A673 (cell line): ENCODE results near the gene SEPTIN1. TPM values are rescaled to one million over a fixed set of nuclear protein-coding genes. Genes with fewer than 3 reads are reported as not detected.
A peak's percentile ranks its signal among the peaks of the same experiment; 100 is the strongest.
"Not testable (repeated sequence)": the region's sequence is repeated elsewhere in the genome, so short reads cannot be mapped to it uniquely, and the experiment has no call there.

ENCODE experiments used
- BruUV-seq: library from RNA; stranded (reverse); fragments of 400-500 nt; replicated peaks from 2 replicates; lab custom pipeline; 2021; lab: Mats Ljungman, UMichigan
- CTCF ChIA-PET: fragments of 300-600 bp; sonication (Branson Sonifier 250); formaldehyde crosslinking; loops from one replicate; lab custom pipeline; 2022; ENCODE audit warnings: antibody characterized with exemption; lab: Charles Lee
- POLR2A ChIA-PET: fragments of 300-600 bp; sonication (Branson Sonifier 250); formaldehyde crosslinking; loops from one replicate; lab custom pipeline; 2022; ENCODE audit warnings: antibody characterized with exemption; ENCODE audit not compliant: low non-redundant PET; lab: Charles Lee
- DNase-seq: peaks from one replicate; pipeline ENCODE4 v3.0.0-alpha.2; 2015; ENCODE audit warnings: low spot score
- H3K27ac ChIP-seq: fragments of 200-600 bp; sonication (generic); 2 replicates; pipeline ENCODE4 v1.5.1; 2016; ENCODE audit warnings: mixed run types, low read depth, mild to moderate bottlenecking, mixed read lengths, antibody characterized with exemption, low read length; ENCODE audit not compliant: poor library complexity, severe bottlenecking
- H3K27me3 ChIP-seq: fragments of 200-600 bp; sonication (generic); replicated peaks from 2 replicates; pipeline ENCODE4 v1.6.1; 2017; ENCODE audit warnings: mixed run types, low read depth, mild to moderate bottlenecking, mixed read lengths, antibody characterized with exemption, low read length; ENCODE audit not compliant: insufficient read depth, poor library complexity
- H3K36me3 ChIP-seq: fragments of 200-600 bp; sonication (generic); 2 replicates; pipeline ENCODE4 v1.6.1; 2016; ENCODE audit warnings: mixed run types, mild to moderate bottlenecking, mixed read lengths, antibody characterized with exemption, low read length; ENCODE audit not compliant: insufficient read depth, poor library complexity, severe bottlenecking
- H3K4me1 ChIP-seq: fragments of 200-600 bp; sonication (generic); 2 replicates; pipeline ENCODE4 v1.6.1; 2017; ENCODE audit warnings: mixed run types, mild to moderate bottlenecking, mixed read lengths, antibody characterized with exemption, low read length; ENCODE audit not compliant: insufficient read depth, poor library complexity, severe bottlenecking
- H3K4me3 ChIP-seq: fragments of 200-600 bp; sonication (generic); 2 replicates; pipeline ENCODE4 v1.5.1; 2016; ENCODE audit warnings: low read depth, mixed run types, mild to moderate bottlenecking, mixed read lengths, low read length; ENCODE audit not compliant: poor library complexity, severe bottlenecking
- H3K9me3 ChIP-seq: fragments of 200-600 bp; sonication (generic); 2 replicates; pipeline ENCODE4 v1.6.1; 2016; ENCODE audit warnings: mixed run types, low read depth, mild to moderate bottlenecking, mixed read lengths, antibody characterized with exemption, low read length; ENCODE audit not compliant: poor library complexity, severe bottlenecking
- EZH2 ChIP-seq: fragments of 200-600 bp; sonication (generic); IDR thresholded peaks from 2 replicates; pipeline ENCODE4 v1.6.1; 2017; ENCODE audit warnings: borderline replicate concordance, low read depth, mild to moderate bottlenecking, mixed read lengths, antibody characterized with exemption, low read length; ENCODE audit not compliant: poor library complexity, severe bottlenecking
- intact Hi-C: fragments of 100-400 bp; cut with micrococcal nuclease; formaldehyde crosslinking; loops from one replicate; pipeline ENCODE4 v1.10.0; 2022; ENCODE audit not compliant: unreplicated experiment
- total RNA-seq: library from RNA; stranded (reverse); gene quantifications from 2 replicates; pipeline ENCODE4 v1.2.3, GENCODE V29; 2021
- TF ChIP-seq, protein P1 (sequence below): fragments of 300-800, 200-600 bp; sonication (generic); conservative IDR thresholded peaks from 2 replicates; pipeline ENCODE4 v1.5.1; 2017; ENCODE audit warnings: low read depth, mild to moderate bottlenecking, antibody characterized with exemption, low read length, moderate library complexity, mixed read lengths

SEPTIN1 gene
- total RNA-seq, 1 experiment from 2014 or later: 0.86 TPM

DNA sequence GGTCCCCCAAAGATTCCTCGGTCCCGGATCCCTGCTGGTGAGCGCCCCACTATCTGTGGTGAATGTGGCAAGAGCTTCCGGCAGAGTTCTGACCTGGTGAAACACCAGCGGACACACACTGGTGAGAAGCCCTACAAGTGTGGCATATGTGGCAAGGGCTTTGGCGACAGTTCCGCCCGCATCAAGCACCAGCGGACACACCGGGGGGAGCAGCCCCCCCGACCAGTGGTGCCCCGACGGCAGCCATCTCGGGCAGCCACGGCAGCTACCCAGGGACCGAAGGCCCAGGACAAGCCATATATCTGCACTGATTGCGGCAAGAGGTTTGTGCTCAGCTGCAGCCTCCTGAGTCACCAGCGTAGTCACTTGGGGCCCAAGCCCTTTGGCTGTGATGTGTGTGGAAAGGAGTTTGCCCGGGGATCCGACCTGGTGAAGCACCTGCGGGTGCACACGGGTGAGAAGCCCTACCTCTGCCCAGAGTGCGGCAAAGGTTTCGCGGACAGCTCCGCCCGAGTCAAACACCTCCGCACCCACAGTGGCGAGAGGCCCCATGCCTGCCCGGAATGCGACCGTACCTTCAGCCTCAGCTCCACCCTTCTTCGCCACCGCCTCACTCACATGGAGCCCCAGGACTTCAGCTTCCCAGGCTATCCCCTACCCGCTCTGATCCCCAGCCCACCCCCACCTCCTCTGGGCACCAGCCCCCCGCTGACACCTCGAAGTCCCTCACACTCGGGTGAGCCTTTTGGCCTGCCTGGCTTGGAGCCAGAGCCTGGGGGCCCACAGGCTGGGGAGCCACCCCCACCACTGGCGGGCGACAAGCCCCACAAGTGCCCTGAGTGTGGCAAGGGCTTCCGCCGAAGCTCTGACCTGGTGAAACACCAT is 15.7 kb upstream of the SEPTIN1 start:
- Histone ChIP-seq H3K36me3 (peaks cover 10% of the 10 kb centered on the region), H3K4me3 (no peak overlapping the region), H3K27ac (no peak overlapping the region), H3K27me3 (no peaks in the 10 kb centered on the region), H3K4me1 (peaks cover 29% of the 10 kb centered on the region), H3K9me3 (no peaks in the 10 kb centered on the region)
- no peak for DNase-seq
- no TSS peak for BruUV-seq
- ChIA-PET CTCF (interaction anchor here (0.5 kb wide), 1 partner anchor 17 kb away, joined by 3 read pairs; no protein-coding TSS in a partner anchor), POLR2A (no interaction called here)
- TF ChIP-seq, protein P1, sequence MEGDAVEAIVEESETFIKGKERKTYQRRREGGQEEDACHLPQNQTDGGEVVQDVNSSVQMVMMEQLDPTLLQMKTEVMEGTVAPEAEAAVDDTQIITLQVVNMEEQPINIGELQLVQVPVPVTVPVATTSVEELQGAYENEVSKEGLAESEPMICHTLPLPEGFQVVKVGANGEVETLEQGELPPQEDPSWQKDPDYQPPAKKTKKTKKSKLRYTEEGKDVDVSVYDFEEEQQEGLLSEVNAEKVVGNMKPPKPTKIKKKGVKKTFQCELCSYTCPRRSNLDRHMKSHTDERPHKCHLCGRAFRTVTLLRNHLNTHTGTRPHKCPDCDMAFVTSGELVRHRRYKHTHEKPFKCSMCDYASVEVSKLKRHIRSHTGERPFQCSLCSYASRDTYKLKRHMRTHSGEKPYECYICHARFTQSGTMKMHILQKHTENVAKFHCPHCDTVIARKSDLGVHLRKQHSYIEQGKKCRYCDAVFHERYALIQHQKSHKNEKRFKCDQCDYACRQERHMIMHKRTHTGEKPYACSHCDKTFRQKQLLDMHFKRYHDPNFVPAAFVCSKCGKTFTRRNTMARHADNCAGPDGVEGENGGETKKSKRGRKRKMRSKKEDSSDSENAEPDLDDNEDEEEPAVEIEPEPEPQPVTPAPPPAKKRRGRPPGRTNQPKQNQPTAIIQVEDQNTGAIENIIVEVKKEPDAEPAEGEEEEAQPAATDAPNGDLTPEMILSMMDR: no peak
- no peak for TF ChIP-seq EZH2
- intact Hi-C loops: no loop called here

DNA sequence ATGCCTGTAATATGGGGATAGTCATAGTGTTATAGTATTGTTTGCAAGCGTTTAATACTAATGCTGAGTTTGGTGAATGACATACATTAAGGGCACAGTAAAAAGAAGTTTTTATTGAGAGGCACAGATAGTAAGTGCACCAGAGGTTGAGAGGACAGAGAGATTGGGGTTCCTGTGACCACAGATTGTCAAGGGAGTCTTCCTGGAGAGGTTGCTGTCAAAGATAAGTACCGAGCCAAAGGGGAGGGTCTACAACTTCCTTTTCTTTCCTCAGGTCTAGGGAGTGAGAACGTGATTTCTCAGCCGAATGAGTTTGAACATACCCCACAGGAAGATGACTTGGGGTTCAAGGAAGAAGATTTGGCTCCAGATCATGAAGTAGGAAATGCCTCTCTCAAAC is 14.7 kb upstream of the SEPTIN1 start:
- TF ChIP-seq, protein P1: no peak
- no peak for TF ChIP-seq EZH2
- BruUV-seq: no TSS peak
- ChIA-PET POLR2A (no interaction called here), CTCF (interaction anchor here (2.3 kb wide), 1 partner anchor 12 kb away, joined by 9 read pairs; no protein-coding TSS in a partner anchor)
- Histone ChIP-seq H3K4me3 (no peak overlapping the region), H3K4me1 (peaks cover 29% of the 10 kb centered on the region), H3K27ac (no peak overlapping the region), H3K36me3 (peaks cover 10% of the 10 kb centered on the region), H3K9me3 (no peaks in the 10 kb centered on the region), H3K27me3 (no peaks in the 10 kb centered on the region)
- intact Hi-C loops: no loop called here
- no peak for DNase-seq

DNA sequence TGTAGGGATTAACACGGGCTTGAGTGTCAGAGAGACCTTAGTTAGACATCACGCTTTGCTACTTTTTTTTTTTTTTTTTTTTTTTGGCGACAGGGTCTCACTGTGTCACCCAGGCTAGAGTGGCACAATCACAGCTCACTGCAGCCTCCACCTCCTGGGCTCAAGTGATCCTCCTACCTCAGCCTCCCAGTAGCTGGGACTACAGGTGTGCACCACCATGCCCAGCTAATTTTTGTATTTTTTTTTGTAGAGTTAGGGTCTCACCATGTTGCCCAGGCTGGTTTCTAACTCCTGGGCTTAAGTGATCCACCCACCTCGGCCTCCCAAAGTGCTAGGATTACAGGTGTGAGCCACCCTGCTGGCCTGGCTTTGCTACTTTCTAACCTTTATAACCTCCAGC is 14.3 kb upstream of the SEPTIN1 start:
- BruUV-seq: TSS peak; percentile 67
- H3K27me3 ChIP-seq, H3K9me3 ChIP-seq, intact Hi-C loops, H3K27ac ChIP-seq, DNase-seq, POLR2A ChIA-PET: not testable (repeated sequence)
- CTCF ChIA-PET: interaction anchor here (2.3 kb wide), 1 partner anchor 13 kb away, joined by 9 read pairs; no protein-coding TSS in a partner anchor
- Histone ChIP-seq H3K36me3 (peaks cover 10% of the 10 kb centered on the region), H3K4me1 (peaks cover 29% of the 10 kb centered on the region), H3K4me3 (peak overlapping the region; percentile 94)
